Measurements from ENCODE around the gene ZNF286A. TPM values are rescaled to one million over a fixed set of nuclear protein-coding genes. Genes with fewer than 3 reads are reported as not detected.

The ZNF286A gene
- total RNA-seq, 4 donors from 2014 or later, result 6.0 to 34.6 (median 21.2) TPM

Other genes starting within 250 kb of the ZNF286A start
- 1 to 10 TPM in 2 of 4 donors, under 1 TPM in 1, not detected in 1; 0.52 to 4.0 (median 3.8) TPM for gene CDRT4, start 232.1 kb upstream of the ZNF286A start, total RNA-seq
- gene TVP23C, start 136.3 kb upstream of the ZNF286A start, total RNA-seq, result 10 to 100 TPM in 1 of 4 donors, 1 to 10 TPM in 3; 5.6 to 14.8 (median 8.2) TPM
- gene FBXW10B, start 80.0 kb upstream of the ZNF286A start, total RNA-seq, result 1 to 10 TPM in 3 of 4 donors, under 1 TPM in 1; 0.25 to 3.1 (median 1.5) TPM
- gene TRIM16, start 15.4 kb upstream of the ZNF286A start, total RNA-seq, result 10 to 100 TPM; 33.2 to 80.1 (median 48.9) TPM
- 1 to 10 TPM in 1 of 4 donors, not detected in 3; 1.0 TPM for gene TBC1D26, start 32.5 kb downstream of the ZNF286A start, total RNA-seq
- 10 to 100 TPM; 21.2 to 37.0 (median 29.8) TPM for gene ADORA2B, start 245.4 kb downstream of the ZNF286A start, total RNA-seq